ENCODE results near the gene OR6A2. TPM values are rescaled to one million over a fixed set of nuclear protein-coding genes. Genes with fewer than 3 reads are reported as not detected.
"Not testable (repeated sequence)": the region's sequence is repeated elsewhere in the genome, so short reads cannot be mapped to it uniquely, and the experiment has no call there.

OR6A2 gene
- polyA plus RNA-seq (ENCODE audit: insufficient read length): not detected

GRCh38 chr11:6799402-6799801 is at the start of gene OR6A2:
TSS of gene OR6A2 (minus strand) at chr11:6799689. CDS start at chr11:6795708, 3,981 bp downstream.
- DNase-seq: no peak

- DNase-seq: no peak
These were observed 45.9 kb upstream of the OR6A2 start, which contains the start of gene OR10A5 for GRCh38 chr11:6845383-6845782. TSS of gene OR10A5 (plus strand) at chr11:6845683. CDS start at chr11:6845683, 0 bp downstream.

- no peak for DNase-seq
These were observed 44.9 kb upstream of the OR6A2 start for GRCh38 chr11:6844356-6844755.

GRCh38 chr11:6843670-6844069 is 44.2 kb upstream of the OR6A2 start:
- DNase-seq: no peak

- DNase-seq: no peak
These were observed 42.2 kb upstream of the OR6A2 start for GRCh38 chr11:6841694-6842093.

GRCh38 chr11:6834021-6834420 is 34.5 kb upstream of the OR6A2 start:
- no peak for DNase-seq

GRCh38 chr11:6833356-6833755 is 33.9 kb upstream of the OR6A2 start:
- DNase-seq: no peak

GRCh38 chr11:6828103-6828502 is 28.6 kb upstream of the OR6A2 start:
- DNase-seq: no peak

GRCh38 chr11:6825231-6825744 is 25.8 kb upstream of the OR6A2 start:
- DNase-seq: peak; percentile 36

GRCh38 chr11:6824136-6824823 is 24.8 kb upstream of the OR6A2 start:
- DNase-seq: no peak

- DNase-seq: no peak
These were observed 19.5 kb upstream of the OR6A2 start for GRCh38 chr11:6818967-6819366.

GRCh38 chr11:6817694-6818093 is 18.2 kb upstream of the OR6A2 start:
- no peak for DNase-seq

GRCh38 chr11:6813656-6814055 is 14.2 kb upstream of the OR6A2 start:
- no peak for DNase-seq

GRCh38 chr11:6812390-6813005 is 13.0 kb upstream of the OR6A2 start:
- peak; percentile 19 for DNase-seq

- not testable (repeated sequence) for DNase-seq
These were observed 1.6 kb upstream of the OR6A2 start for GRCh38 chr11:6801075-6801474.

- DNase-seq: no peak
These were observed 4.8 kb downstream of the OR6A2 start for GRCh38 chr11:6794639-6795038.

- no peak for DNase-seq
These were observed 8.9 kb downstream of the OR6A2 start for GRCh38 chr11:6790546-6790945.

- no peak for DNase-seq
These were observed 16.8 kb downstream of the OR6A2 start, which contains the start of gene OR2AG1 for GRCh38 chr11:6782720-6783119. TSS of gene OR2AG1 (plus strand) at chr11:6783020. CDS start at chr11:6785038, 2,018 bp downstream.

- no peak for DNase-seq
These were observed 18.7 kb downstream of the OR6A2 start for GRCh38 chr11:6780829-6781228.

- DNase-seq: no peak
These were observed 21.0 kb downstream of the OR6A2 start for GRCh38 chr11:6778518-6778917.

- DNase-seq: peak; percentile 10
These were observed 27.3 kb downstream of the OR6A2 start, which contains the start of gene OR2AG2 for GRCh38 chr11:6771926-6772893. TSS of gene OR2AG2 (minus strand) at chr11:6771976. CDS start at chr11:6768957, 3,019 bp downstream.

- peak; percentile 52 for DNase-seq
These were observed 42.0 kb downstream of the OR6A2 start for GRCh38 chr11:6757373-6757967.
